Measurements from ENCODE around the gene MYOG.

The MYOG gene

DNA sequence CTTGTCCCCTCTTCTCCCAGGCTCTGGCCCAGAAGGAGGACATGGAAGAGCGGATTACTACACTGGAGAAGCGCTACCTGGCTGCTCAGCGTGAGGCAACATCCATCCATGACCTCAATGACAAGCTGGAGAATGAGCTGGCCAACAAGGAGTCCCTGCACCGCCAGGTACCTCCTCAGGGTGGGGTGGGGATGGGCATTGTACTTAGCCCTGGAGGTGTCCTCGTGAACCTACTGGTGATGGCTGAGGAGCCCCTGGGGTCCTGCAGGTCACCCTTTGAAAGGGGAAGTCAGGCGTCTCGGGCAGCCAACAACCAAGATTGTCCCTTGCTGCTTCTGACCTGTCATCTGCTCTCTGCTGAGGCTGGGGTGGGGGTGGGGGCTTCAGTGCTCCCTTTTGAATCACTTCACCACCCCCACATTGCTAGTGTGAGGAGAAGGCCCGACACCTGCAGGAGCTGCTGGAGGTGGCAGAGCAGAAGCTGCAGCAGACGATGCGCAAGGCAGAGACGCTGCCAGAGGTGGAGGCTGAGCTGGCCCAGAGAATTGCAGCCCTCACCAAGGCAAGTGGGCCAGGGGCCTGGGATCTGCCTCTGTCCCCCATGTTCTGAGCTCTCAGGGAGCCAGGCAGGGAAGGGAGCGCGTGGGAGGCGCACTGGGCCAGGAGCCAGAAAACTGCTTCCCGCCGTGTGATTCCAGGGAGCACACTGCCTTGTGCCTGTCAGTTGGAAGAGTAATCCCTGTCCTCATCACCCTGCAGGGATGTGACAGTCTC lies 39.8 kb downstream of the MYOG start:
- DNase-seq, result no peak

- no peak for DNase-seq
Measured at GRCh38 chr1:203045336-203045735, 40.5 kb downstream of the MYOG start.

- DNase-seq, result no peak
Measured at GRCh38 chr1:203044546-203045250, 41.1 kb downstream of the MYOG start.

GRCh38 chr1:203043830-203044545 lies 41.8 kb downstream of the MYOG start:
- DNase-seq, result no peak

GRCh38 chr1:203041351-203041932 lies 44.4 kb downstream of the MYOG start:
- DNase-seq, result no peak

DNA sequence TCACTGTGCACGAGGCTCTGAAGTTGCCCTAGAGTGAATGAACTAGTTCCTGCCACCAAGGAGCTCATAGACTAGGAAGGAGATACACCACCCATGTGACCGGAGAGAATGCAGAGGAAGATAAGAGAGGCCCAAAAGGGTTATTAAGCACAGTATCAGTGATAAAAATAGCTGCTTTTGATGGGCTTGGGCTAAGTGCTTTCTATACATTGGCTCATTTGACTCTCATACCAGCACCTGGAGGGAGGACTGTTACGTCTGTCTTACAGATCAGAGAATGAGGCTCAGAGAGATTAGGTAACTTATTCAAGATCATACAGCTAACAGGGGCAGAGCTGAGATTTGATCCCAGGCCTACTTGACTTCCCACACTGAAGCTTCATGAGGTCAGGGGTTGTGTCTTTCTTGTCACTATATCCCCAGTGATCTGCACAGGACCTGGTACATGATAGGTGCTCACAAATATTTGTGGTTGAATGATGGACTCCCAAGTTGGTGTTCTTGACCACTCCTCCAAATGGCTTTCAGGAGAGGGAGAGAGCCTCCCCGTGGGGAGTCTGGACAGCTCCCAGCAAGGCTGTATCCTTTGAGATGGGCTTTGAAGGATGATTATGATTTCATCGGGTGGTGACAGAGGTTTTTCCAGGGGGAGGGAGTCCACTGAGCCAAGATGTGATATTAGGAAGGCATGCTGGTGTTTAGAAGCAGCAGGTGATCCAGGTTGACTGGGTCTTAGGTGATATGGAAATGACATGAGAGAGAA lies 45.1 kb downstream of the MYOG start:
- DNase-seq, result no peak

GRCh38 chr1:203039609-203040512 lies 46.0 kb downstream of the MYOG start:
- DNase-seq, result no peak

DNA sequence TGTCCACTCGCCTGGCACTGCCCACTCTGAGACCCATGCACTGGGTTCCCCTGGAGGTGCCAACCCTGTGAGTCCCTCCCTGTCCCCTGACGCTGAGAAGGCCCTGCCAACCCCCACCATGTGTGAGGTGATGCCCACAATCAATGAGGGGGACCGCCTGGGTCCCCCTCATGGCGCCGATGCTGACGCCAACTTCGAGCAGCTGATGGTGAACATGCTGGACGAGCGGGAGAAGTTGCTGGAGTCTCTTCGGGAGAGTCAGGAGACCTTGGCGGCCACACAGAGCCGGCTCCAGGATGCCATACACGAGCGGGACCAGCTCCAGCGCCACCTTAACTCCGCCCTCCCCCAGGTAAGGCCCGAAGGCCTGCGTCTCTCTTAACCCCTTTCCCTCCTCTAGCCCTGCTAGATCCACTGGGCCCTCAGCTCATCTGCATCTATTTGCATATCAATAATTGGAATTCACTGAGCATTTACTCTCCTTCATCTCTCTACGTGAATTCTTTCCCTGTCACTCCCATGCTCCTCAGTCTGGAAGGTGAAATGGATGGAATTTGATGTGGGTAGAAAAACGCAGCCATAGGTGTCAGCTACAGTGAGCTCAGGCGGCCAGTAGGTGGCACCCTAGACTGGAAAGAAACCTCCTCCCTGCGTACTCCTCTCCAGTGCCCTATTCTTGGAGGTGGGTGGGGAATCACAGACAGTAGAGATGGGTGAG lies 46.8 kb downstream of the MYOG start:
- DNase-seq, result peak; percentile 65

GRCh38 chr1:203038217-203038741 lies 47.5 kb downstream of the MYOG start:
- DNase-seq, result peak; percentile 59

GRCh38 chr1:203037509-203038190 lies 48.2 kb downstream of the MYOG start:
- no peak for DNase-seq

- no peak for DNase-seq
Measured at GRCh38 chr1:203036537-203036936, 49.3 kb downstream of the MYOG start.

- no peak for DNase-seq
Measured at GRCh38 chr1:203036135-203036534, 49.7 kb downstream of the MYOG start.

DNA sequence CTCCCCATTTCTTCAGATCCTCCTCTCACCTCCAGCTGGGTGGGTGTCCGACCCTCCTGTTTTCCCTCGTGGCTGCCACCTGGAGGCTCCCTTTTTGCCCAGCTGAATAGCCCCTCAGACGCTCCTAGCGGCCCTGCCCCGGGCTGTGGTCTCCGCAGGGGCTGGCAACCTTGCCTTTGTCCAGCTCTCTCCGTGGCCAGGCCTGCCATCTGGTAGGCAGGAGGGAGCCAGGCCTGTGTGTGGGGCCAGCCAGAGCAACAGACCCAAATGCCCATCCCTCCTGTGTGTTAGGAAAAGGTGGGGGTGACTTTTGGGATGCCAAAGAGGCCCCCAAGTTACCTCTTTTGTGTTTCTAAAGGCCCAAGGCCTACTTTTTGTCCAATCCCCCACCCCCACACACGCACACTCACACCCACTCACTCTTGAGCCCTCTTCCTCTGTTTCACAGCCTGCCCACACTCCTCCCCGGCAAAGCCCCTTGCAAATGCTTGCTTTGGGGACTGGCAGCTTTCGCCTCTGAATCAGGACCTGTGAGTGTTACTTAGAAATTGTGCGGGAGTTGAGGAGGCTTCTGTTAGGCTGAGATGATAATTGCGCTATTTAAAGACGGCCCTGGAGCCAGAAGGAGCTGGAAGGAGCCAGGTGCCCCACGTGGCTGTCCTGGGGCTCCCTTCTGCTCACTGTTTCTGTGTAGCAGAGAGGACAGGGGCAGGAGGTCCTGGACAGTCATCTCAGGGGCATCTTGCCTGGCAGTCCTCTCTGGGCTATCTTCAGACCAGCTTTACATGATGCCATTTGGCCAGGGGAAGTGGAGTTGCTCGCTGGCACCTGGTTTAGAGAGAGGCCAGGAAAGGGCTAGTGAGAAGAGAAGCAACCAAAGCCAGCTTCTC lies 50.5 kb downstream of the MYOG start:
- DNase-seq, result no peak

DNA sequence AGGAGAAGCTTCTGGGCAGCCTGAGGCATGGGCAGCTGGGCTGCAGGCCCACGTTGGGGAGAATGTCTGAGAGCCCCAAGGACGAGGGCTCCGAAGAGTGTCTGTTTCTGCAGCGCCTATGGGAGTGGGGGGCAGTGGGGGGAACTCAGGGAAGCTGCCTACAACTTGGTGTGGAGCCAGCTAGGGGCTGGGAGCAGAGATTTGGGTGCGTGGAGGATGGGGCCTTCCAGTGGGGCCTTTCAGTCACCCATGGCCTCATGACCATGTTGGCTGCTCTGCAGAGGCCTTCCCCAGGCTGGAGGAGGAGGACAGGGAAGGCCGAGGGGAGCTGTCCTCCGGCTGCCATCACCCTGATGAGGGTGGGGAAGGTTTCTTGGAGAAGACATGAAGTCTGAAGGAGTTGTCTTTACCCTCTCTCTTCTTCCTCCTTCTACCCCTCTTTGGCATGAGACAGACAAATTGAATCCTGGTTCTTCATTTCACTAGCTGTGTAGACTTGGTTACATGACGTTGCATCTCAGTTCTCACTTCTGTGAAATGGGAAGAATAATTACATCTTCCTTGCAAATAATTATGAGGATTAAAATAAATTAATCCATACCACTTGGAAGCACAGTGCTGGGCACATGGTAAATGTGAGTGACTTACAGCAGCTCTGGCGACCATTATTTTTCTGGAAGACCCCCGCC lies 51.2 kb downstream of the MYOG start:
- DNase-seq, result no peak

DNA sequence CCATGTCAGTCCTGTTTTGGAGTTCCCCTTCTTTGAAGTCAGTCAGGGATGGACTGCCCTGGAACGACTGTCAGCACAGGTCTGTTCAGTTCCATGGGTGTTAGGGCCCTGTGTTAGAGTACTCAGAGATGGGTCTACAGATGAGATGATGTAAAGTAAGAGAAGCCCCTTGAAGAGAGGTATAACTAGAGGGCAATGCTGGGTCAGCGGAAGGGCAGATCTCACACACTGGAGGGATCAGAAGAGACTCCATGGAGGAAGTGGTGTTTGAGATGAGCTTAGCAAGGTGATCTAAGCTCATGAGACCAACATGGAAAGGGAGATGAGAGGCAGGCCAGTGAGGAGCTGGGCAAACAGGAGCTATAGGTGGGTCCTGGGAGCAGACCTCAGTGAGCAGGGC lies 51.9 kb downstream of the MYOG start:
- no peak for DNase-seq

- no peak for DNase-seq
Measured at GRCh38 chr1:203033287-203033686, 52.5 kb downstream of the MYOG start.
